NCI-H82 treated with DMSO at 0.1 percent for 48 hours (cell line): Measurements from ENCODE around the gene SLC5A2.
A peak's percentile ranks its signal among the peaks of the same experiment; 100 is the strongest.
"Not testable (repeated sequence)": the region's sequence is repeated elsewhere in the genome, so short reads cannot be mapped to it uniquely, and the experiment has no call there.

ENCODE experiments used
- DNase-seq: peaks from one replicate; lab custom pipeline; 2025; ENCODE audit not compliant: unreplicated experiment; lab: John Stamatoyannopoulos, UW

The SLC5A2 gene

DNA sequence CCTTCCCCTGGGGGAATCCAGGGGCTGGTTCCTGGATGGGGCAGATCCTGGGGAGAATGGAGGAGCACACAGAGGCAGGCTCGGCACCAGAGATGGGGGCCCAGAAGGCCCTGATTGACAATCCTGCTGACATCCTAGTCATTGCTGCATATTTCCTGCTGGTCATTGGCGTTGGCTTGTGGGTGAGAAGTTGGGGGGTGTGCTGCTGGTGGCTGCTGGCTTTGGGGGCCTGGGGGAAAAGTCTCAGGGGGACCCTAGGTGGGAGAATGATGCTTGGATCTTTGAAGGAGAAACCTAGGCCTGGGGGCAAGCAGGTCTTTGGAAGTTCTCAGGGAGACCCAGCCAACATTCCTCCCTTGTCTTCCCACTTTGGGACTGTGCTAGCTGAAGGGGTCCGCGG, at the start of gene SLC5A2:
SLC5A2 (plus strand) TSS at position 43 of the 400 bp plus-strand sequence; CDS start at position 57, 14 bp downstream.
- no peak for DNase-seq

DNA sequence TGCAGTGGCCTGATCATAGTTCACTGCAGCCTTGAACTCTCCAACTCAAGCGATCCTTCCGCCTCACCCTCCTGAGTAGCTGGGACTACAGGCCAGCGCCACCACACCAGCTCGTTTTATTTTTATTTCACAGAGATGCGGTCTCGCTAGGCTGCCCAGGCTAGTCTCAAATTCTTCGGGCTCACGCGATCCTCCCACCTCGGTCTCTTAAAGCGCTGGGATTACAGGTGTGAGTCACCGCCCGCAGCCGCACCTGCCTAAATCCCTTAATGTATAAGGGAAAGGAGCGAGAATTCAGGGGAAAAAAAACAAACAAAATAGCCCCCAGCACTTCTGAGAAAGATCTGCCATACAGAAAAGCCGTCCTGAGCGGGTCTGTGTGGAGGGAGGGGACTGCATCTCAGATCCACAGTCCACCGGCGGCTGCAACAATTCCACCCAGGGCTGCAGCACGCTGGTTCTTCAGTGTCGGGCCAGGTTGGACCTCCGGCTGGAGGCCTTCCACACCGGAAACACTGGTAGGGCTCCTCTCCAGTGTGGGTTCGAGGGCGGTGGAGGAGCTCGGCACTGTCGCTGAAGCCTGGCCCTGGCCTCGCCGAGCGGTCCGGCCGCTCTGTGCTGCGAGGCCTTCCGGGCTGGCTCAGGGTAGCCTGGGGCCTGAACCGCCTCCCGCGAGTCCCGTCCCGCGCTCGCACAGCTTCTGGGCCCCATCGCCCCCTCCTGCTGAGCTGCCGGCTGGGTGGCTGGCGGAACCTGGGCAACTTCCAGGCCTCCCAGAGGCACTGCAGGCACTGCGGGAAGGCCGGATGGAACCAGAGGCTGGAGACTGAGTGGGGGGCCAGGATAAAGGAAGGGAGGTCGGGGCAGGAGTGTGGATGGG, 47.3 kb upstream of the SLC5A2 start:
- no peak for DNase-seq

DNA sequence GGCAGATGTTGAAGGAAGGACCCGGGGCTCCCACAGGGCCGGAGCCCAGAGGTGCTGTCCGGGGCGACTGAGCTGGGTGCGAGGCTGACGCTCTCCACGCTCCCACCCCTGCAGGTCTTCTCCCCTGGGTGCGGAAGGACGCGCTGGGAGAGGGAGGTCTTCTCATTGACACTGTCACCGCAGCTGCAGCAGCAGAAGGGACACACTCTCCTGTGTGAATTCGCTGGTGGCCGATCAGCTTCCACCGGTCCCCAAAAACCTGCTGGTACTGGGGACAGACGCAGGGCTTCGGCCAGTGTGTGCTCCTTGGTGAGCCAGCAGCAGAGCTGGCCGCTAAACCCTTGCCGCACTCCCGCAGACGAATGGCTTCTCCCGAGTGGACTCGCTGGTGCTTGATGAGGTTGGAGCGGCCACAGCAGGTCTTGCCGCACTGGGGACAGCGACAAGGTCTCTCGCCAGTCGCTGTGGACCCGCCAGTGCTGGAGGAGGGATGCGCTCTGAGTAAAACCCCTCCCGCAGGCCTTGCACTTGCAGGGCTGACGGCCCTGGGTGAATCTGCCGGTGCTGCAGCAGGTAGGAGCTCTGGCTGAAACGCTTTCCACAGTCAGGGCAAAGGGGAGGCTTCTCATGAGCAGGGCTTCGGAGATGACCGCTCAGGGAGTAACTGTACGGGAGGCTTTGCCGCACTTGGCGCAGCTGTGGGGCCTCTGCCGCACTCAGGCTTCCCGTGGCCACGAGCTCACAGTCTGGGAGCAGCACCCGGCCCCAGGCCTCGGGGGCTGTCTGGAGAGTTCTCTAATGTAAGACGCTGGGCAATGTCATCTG, 46.5 kb upstream of the SLC5A2 start:
- DNase-seq = no peak

DNA sequence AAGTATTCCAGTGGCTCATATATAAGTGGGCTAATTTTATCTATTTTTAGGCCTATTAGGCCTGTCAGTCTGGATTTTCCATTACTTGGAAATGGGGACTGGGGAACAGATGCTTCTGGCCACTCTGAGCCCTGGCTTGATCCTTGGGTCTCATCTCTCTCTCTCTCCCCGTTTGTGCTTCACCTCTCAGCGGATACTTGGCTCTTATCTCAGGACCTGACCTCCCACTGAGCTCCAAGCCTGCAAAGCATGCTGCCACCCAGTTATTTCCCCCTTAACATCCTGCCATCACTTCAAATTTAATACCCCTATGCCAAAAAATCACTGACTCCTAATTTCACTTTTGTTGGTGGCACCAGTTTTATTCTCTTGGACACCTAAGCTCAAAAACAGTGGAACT, 44.5 kb upstream of the SLC5A2 start:
- no peak for DNase-seq

- not testable (repeated sequence) for DNase-seq
Observed at GRCh38 chr16:31439023-31439422, 43.9 kb upstream of the SLC5A2 start.

DNA sequence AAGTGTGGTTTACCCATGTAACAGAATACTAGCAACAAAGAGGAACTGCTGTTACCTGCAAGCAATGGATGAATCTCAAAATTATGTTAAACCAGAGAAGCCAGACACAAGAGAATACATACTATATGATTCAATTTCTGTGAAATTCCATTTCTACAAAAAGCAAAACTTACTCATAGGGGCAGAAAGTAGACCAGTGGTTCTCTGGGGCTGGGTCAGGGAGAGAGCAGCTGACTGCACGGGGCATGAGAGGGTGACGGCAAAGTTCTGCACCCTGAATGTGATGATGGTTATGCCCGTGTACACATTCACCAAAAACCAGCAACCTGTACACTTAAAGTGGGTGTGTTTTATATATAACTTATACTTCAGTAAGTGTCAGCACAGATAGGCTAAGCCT, 43.4 kb upstream of the SLC5A2 start:
- DNase-seq = no peak

- DNase-seq = no peak
Observed at GRCh38 chr16:31440516-31441184, 42.3 kb upstream of the SLC5A2 start.

GRCh38 chr16:31441956-31442355, 41.0 kb upstream of the SLC5A2 start:
- no peak for DNase-seq

DNA sequence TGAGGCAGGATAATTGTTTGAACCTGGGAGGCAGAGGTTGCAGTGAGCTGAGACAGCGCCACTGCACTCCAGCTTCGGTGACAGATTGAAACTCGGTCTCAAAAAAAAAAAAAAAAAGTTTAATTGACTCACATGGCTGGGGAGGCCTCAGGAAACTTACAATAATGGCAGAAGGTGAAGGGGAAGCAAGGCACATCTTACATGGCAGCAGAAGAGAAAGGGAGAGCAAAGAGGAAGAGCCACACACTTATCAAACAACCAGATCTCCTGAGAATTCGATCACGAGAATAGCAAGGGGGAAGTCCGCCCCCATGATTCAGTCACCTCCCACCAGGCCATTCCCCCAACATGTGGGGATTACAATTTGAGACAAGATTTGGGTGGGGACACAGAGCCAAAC, 37.0 kb upstream of the SLC5A2 start:
- DNase-seq = not testable (repeated sequence)

- DNase-seq = no peak
Observed at GRCh38 chr16:31451201-31451600, 31.7 kb upstream of the SLC5A2 start.

DNA sequence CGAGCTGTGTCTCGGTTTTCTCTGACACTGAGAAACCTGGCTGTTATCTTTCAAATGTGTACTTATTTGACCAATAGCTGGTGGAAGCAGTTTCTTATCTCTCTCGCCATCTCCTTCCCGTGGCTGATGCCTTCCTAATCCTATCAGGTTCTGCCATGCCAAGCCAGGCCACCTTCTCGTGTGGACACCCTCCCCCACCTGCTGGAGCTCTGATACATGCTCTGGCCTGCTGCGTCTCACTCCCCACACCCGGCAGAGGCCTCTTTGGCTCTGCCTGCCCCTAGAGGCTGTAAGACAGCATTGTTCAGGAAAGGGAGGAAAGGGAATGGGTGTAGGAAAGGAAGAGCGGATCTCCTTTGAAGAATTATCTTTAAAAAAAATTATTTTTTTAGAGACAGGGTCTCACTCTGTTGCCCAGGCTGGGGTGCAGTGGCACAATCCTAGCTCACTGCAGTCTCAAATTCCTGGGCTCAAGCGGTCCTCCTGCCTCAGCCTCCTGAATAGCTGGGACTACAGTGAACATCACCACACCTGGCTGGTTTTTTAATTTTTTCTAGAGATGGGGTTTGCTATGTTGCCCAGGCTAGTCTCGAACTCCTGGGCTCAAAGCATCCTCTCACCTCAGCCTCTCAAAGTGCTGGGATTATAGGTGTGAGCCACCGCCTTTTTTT, 31.1 kb upstream of the SLC5A2 start:
- peak; percentile 52 for DNase-seq

- DNase-seq = no peak
Observed at GRCh38 chr16:31452631-31453106, 30.3 kb upstream of the SLC5A2 start.

GRCh38 chr16:31453255-31454204, 29.4 kb upstream of the SLC5A2 start:
- DNase-seq = no peak

DNA sequence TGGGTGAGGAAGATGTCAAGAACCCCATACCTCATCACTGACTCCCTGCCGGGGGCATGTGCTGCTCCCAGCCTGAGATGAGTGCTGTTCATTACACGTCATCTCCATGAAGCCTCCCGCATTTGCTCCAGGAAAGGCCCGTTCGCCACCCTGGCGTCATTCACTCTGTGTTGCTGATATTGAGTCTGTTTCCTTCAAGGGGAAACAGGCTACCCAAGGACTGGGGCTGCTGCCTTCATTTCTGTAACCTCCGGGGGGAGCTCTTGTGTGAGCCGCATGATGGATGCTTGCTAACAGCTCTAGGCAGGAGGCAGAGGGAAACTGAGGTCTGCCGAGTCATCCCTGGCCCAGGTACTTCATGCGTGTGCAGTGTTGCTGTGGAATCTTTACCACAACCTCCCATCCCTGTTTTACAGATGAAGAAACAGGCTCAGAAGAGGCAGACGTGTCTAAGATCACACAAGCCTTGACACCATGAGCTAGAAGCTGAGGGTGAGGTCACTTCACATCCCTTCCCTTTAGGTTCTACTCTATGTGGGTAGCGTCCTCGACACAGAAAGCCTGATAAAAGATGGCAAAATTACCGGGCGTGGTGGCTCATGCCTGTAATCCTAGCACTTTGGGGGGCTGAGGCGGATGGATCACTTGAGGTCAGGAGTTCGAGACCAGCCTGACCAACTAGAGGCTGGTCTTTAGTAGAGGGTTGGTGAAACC, 27.2 kb upstream of the SLC5A2 start:
- no peak for DNase-seq

GRCh38 chr16:31456988-31457360, 25.9 kb upstream of the SLC5A2 start:
- DNase-seq = no peak

GRCh38 chr16:31458073-31458843, 24.7 kb upstream of the SLC5A2 start:
- no peak for DNase-seq

GRCh38 chr16:31458844-31459686, 23.9 kb upstream of the SLC5A2 start, which contains the start of gene ARMC5:
ARMC5 (plus strand) TSS chr16:31459501; CDS start chr16:31459525, 24 bp downstream.
- DNase-seq = peak; percentile 88
